Measurements from ENCODE around the gene CCDC88C. TPM values are rescaled to one million over a fixed set of nuclear protein-coding genes. Genes with fewer than 3 reads are reported as not detected.

The CCDC88C gene
- total RNA-seq, 1 experiment from 2014 or later: 19.7 TPM

DNA sequence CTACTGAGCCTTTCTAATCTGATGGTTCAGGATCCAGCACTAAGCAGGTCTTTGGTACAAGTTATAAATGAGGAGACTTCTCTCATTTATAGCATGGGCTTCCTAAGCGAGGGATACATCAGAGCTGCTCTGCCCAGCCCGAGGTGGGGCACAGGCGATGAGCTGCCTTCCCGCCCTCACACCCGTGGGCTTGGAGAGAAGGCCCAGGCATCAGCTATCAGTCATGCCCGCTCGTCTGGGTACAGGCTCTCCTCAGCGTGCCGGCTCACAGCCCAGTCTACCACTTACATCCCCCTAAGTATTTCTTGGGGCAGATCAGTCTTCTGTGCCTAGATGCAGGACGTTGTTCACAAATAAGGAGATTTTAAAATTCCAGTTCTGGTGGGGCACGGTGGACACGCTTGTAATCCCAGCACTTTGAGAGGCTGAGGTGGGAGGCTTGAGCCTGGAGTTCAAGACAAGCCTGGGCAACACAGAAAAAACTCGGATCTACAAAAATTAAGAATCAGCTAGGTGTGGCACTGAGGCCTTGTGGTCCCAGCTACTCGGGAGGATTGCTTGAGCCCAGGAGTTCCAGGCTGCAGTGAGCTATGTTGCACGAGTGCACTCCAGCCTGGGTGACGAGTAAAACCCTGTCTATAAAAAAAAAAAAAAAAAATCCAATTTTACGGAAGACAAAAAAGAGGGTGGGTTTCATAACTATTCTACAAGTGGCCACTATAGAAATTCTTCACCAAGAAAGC is 57.0 kb downstream of the CCDC88C start:
- no TSS peak for BruUV-seq (replicated peaks)
- POLR2A ChIA-PET (ENCODE audit: unreplicated experiment): no interaction called here
- H3F3A ChIP-seq (ENCODE audit: low read length, unreplicated experiment): no peaks in the 10 kb centered on the region
- no peak for TF ChIP-seq EZH2phosphoT487 (IDR thresholded peaks at IDR 0.05; ENCODE audit: borderline replicate concordance, low read length)
- no peak for TF ChIP-seq EZH2 (IDR thresholded peaks at IDR 0.05; ENCODE audit: low read length, unreplicated experiment)
- TF ChIP-seq, protein P1, sequence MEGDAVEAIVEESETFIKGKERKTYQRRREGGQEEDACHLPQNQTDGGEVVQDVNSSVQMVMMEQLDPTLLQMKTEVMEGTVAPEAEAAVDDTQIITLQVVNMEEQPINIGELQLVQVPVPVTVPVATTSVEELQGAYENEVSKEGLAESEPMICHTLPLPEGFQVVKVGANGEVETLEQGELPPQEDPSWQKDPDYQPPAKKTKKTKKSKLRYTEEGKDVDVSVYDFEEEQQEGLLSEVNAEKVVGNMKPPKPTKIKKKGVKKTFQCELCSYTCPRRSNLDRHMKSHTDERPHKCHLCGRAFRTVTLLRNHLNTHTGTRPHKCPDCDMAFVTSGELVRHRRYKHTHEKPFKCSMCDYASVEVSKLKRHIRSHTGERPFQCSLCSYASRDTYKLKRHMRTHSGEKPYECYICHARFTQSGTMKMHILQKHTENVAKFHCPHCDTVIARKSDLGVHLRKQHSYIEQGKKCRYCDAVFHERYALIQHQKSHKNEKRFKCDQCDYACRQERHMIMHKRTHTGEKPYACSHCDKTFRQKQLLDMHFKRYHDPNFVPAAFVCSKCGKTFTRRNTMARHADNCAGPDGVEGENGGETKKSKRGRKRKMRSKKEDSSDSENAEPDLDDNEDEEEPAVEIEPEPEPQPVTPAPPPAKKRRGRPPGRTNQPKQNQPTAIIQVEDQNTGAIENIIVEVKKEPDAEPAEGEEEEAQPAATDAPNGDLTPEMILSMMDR (conservative IDR thresholded peaks at IDR 0.05; ENCODE audit: low read depth, low read length): no peak
- H3K4me1 ChIP-seq (ENCODE audit: insufficient read depth, low read length): no peaks in the 10 kb centered on the region
- no peak overlapping the region for H3K27ac ChIP-seq (ENCODE audit: low read length)
- no peaks in the 10 kb centered on the region for H4K20me1 ChIP-seq (ENCODE audit: low read length)
- H3K36me3 ChIP-seq (ENCODE audit: low read depth, low read length): no peaks in the 10 kb centered on the region
- no peak overlapping the region for H2AFZ ChIP-seq (ENCODE audit: low read length)
- ATAC-seq (no peak), DNase-seq (no peak)
- no peak overlapping the region for H3K4me3 ChIP-seq (ENCODE audit: low read length)
- no peak overlapping the region for H3K4me2 ChIP-seq (ENCODE audit: low read length)
- peaks cover 17% of the 10 kb centered on the region for H3K79me2 ChIP-seq (ENCODE audit: low read length)
- H3K9me2 ChIP-seq (replicated peaks; ENCODE audit: low read length): no peaks in the 10 kb centered on the region
- H3K9me3 ChIP-seq (ENCODE audit: low read length): no peaks in the 10 kb centered on the region
- no peaks in the 10 kb centered on the region for H3K27me3 ChIP-seq (ENCODE audit: low read length)
- H3K9ac ChIP-seq (ENCODE audit: low read length): no peak overlapping the region
- intact Hi-C loops (cut with micrococcal nuclease): no loop called here
- CTCF ChIA-PET: no interaction called here

DNA sequence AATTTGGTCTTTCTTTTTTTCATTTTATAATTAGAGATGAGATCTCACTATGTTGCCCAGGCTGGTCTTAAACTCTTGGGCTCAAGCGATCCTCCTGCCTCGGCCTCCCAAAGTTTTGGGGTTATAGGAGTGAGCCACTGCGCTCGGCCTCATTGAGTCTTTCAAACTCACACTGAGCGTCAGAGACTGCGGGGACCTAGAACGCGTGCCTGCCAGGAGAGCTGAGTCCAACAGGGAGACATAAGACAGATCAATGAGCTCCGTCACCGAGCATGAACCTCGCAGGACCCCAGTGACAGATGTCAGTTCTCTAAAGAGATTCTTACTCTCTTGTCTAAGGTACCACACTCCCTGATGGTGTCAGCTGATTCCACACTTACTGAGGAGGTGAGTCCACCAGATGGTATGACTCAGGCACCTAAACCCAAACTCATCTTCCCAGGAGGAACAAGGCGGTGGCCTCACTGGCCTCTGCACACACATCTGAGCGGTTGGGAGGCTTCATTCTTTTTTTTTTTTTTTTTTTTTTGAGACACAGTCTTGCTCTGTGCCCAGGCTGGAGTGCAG is 58.9 kb downstream of the CCDC88C start:
- Histone ChIP-seq H3K4me2 (ENCODE audit: low read length) (no peak overlapping the region), H3K4me1 (ENCODE audit: insufficient read depth, low read length) (no peaks in the 10 kb centered on the region), H3K27ac (ENCODE audit: low read length) (no peak overlapping the region), H2AFZ (ENCODE audit: low read length) (no peak overlapping the region), H4K20me1 (ENCODE audit: low read length) (no peaks in the 10 kb centered on the region), H3K9me2 (replicated peaks; ENCODE audit: low read length) (no peaks in the 10 kb centered on the region), H3F3A (ENCODE audit: low read length, unreplicated experiment) (no peaks in the 10 kb centered on the region), H3K36me3 (ENCODE audit: low read depth, low read length) (no peaks in the 10 kb centered on the region), H3K9me3 (ENCODE audit: low read length) (no peaks in the 10 kb centered on the region), H3K27me3 (ENCODE audit: low read length) (no peaks in the 10 kb centered on the region), H3K9ac (ENCODE audit: low read length) (no peak overlapping the region), H3K79me2 (ENCODE audit: low read length) (0 out of 2 replicates have a peak, but pooled peaks cover 6% of the 10 kb centered on the region), H3K4me3 (ENCODE audit: low read length) (no peak overlapping the region)
- no peak for DNase-seq
- intact Hi-C loops (cut with micrococcal nuclease): no loop called here
- ChIA-PET POLR2A (ENCODE audit: unreplicated experiment) (interaction anchor here (0.6 kb wide), 1 partner anchor 19 kb away, joined by 3 read pairs; no protein-coding TSS in a partner anchor), CTCF (no interaction called here)
- BruUV-seq (replicated peaks): no TSS peak
- no peak for TF ChIP-seq EZH2phosphoT487 (IDR thresholded peaks at IDR 0.05; ENCODE audit: borderline replicate concordance, low read length)
- no peak for TF ChIP-seq EZH2 (IDR thresholded peaks at IDR 0.05; ENCODE audit: low read length, unreplicated experiment)
- TF ChIP-seq, protein P1 (conservative IDR thresholded peaks at IDR 0.05; ENCODE audit: low read depth, low read length): no peak
- peak; percentile 31; the same call in 1 of the 2 replicates for ATAC-seq

DNA sequence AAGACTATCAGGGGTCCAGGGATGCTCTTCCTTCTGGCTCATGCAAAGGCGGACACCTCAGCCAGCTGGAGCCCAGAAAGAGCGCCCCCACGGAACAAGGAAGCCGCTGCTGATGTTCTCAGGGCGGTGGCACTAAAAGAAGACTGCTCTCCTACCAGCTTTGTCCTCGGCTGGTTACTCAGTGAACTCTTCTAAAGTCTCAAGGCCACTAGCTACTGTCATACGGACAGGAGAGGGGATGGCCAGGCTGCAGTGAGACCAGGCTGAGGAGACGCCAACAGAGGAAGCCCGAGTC is 59.6 kb downstream of the CCDC88C start:
- POLR2A ChIA-PET (ENCODE audit: unreplicated experiment): interaction anchor here (0.6 kb wide), 1 partner anchor 18 kb away, joined by 3 read pairs; no protein-coding TSS in a partner anchor
- no TSS peak for BruUV-seq (replicated peaks)
- intact Hi-C loops (cut with micrococcal nuclease): no loop called here

More for the DNA sequence above, 59.6 kb downstream of the CCDC88C start:
- H4K20me1 ChIP-seq (ENCODE audit: low read length): no peaks in the 10 kb centered on the region
- DNase-seq: no peak
- H3K27ac ChIP-seq (ENCODE audit: low read length): no peak overlapping the region
- no peak overlapping the region for H2AFZ ChIP-seq (ENCODE audit: low read length)
- H3K79me2 ChIP-seq (ENCODE audit: low read length): 0 out of 2 replicates have a peak, but pooled peaks cover 6% of the 10 kb centered on the region
- no peaks in the 10 kb centered on the region for H3K9me3 ChIP-seq (ENCODE audit: low read length)
- H3K9me2 ChIP-seq (replicated peaks; ENCODE audit: low read length): no peaks in the 10 kb centered on the region
- no peaks in the 10 kb centered on the region for H3K36me3 ChIP-seq (ENCODE audit: low read depth, low read length)
- no peaks in the 10 kb centered on the region for H3K27me3 ChIP-seq (ENCODE audit: low read length)
- no peak for ATAC-seq
- CTCF ChIA-PET: no interaction called here
- H3K4me1 ChIP-seq (ENCODE audit: insufficient read depth, low read length): no peaks in the 10 kb centered on the region
- no peak overlapping the region for H3K4me3 ChIP-seq (ENCODE audit: low read length)
- TF ChIP-seq, protein P1 (conservative IDR thresholded peaks at IDR 0.05; ENCODE audit: low read depth, low read length): no peak
- no peak for TF ChIP-seq EZH2 (IDR thresholded peaks at IDR 0.05; ENCODE audit: low read length, unreplicated experiment)
- no peak for TF ChIP-seq EZH2phosphoT487 (IDR thresholded peaks at IDR 0.05; ENCODE audit: borderline replicate concordance, low read length)
- H3K4me2 ChIP-seq (ENCODE audit: low read length): no peak overlapping the region
- no peaks in the 10 kb centered on the region for H3F3A ChIP-seq (ENCODE audit: low read length, unreplicated experiment)
- H3K9ac ChIP-seq (ENCODE audit: low read length): no peak overlapping the region

All from PC-3 (cell line).